Measurements from ENCODE around the gene ERICH6B.

DNA sequence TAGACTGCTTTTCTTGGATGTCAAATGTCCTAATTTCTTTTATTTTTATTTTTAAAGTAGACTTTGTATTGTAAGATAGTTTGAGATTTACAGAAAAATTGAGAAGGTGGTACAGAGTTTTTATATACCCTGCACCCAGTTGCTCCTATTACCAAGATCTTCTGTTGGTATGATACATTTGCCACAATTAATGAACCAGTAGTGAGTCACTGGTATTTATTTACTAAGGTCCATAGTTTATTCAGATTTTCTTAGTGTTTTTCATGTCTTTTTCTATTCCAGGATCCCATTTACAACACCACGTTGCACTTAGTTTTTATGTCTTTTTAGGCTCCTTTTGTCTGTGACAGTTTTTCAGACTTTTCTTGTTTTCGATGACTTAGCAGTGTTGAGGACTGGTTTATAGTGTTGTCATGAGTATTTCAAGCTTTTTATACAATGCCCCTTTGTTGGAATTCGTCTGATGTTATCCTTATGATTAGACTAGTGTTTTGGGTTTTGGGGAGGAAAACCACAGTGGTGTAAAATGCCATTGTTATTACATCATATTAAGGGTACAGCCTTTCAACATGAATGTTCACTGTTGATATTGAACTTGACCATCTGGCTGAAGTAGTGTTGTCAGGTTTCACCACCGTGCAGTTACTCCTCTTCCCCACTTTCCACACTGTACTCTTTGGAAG, 114.9 kb downstream of the ERICH6B start:
- TF ChIP-seq POLR2A (IDR thresholded peaks at IDR 0.05; ENCODE audit: low read depth, low read length) (no peak), POLR2AphosphoS5 (IDR thresholded peaks at IDR 0.05; ENCODE audit: low read depth, low read length) (no peak)

Data from GM12892 (cell line).